GM21528 (cell line): ENCODE measurements around the gene ZNF337.
"Not testable (repeated sequence)": the region's sequence is repeated elsewhere in the genome, so short reads cannot be mapped to it uniquely, and the experiment has no call there.

Source experiments
- ATAC-seq: cut with Tn5 transposase; IDR thresholded peaks from one replicate; pipeline ENCODE4 v1.9.1; 2021; ENCODE audit warnings: mild to moderate bottlenecking, moderate library complexity; ENCODE audit not compliant: unreplicated experiment, low FRiP score

The ZNF337 gene

GRCh38 chr20:25632940-25633790, 63.5 kb downstream of the ZNF337 start:
- no peak for ATAC-seq

- not testable (repeated sequence) for ATAC-seq
Measured at GRCh38 chr20:25630615-25631014, 66.0 kb downstream of the ZNF337 start.

DNA sequence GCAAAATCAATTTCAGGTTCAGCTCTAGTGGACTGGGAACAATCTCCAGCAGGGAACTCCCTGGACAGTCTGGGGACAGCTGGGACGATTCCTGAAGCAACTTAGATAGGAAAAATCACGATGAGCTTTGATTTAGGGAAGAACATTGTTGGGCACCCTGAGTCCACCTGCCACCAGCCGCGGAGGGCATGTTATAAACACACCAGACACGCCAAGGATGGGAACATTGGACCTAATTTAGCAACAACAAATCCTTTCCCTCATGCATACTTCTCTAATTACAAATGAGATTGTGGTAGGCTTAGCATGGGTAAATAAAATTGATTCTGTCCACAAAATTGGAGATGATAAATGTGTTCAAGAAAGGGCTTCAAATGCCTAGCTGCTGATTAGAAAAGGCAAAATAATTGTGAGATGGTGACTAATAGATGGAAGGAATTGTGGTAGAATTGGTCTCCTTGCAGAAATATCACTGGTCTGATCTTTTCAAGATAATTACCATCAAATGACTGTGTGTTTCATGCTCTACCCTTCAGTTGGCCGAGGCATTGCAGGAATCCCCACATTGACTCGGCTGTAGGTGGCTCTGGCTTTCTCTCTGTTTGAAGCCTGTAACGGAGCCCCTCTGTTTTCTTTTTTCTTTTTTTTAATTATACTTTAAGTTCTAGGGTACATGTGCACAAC, 66.7 kb downstream of the ZNF337 start:
- ATAC-seq, result no peak

DNA sequence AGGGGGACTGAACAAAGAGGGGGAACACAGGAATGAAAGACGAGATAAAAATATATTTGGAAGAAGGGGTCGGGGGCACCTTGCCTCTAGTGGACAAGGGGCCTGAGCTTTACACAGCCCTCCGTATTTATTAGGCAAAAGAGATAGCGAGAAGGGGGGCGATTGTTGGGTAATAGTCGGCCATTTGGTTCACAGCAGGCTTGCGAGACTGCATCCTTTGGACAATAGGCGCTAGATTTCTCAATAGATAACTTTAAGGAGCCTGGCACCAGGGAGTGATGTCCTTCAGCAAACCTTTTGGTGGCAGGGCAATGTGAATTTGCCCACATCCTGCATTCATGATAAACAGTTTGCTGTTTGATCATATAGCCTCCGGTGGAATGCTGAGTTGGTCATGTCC, 69.9 kb downstream of the ZNF337 start:
- ATAC-seq, result no peak

DNA sequence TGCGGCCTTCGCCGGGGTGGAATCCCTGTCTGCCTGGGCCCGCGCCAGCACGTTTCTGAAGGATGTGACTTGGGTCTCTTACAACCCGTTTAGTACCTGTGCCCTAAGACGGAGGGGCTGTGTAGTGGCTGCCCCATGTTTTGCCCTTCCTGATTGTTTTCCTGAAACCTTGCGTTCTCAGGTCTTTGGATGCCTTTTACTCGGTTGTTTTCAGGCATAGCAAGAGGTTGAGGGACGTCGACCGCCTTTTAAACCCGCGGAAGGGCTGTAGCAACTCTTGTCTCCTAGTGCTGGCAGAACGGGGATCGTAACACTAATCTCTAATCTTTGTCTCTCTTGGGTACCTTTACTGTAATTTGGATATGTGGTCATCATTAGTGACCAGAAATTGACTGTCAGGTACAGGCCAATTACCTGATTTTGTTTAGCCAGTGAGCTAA, 72.1 kb downstream of the ZNF337 start:
- no peak for ATAC-seq
